Ishikawa (cell line): ENCODE results near the gene BTNL9.

Experiments
- EP300 ChIP-seq: IDR thresholded peaks from 2 replicates; pipeline ENCODE4 v1.6.1; 2012; ENCODE audit warnings: borderline replicate concordance
- TF ChIP-seq, protein P1 (sequence below): IDR thresholded peaks from 2 replicates; pipeline ENCODE4 v1.6.1; 2012

DNA sequence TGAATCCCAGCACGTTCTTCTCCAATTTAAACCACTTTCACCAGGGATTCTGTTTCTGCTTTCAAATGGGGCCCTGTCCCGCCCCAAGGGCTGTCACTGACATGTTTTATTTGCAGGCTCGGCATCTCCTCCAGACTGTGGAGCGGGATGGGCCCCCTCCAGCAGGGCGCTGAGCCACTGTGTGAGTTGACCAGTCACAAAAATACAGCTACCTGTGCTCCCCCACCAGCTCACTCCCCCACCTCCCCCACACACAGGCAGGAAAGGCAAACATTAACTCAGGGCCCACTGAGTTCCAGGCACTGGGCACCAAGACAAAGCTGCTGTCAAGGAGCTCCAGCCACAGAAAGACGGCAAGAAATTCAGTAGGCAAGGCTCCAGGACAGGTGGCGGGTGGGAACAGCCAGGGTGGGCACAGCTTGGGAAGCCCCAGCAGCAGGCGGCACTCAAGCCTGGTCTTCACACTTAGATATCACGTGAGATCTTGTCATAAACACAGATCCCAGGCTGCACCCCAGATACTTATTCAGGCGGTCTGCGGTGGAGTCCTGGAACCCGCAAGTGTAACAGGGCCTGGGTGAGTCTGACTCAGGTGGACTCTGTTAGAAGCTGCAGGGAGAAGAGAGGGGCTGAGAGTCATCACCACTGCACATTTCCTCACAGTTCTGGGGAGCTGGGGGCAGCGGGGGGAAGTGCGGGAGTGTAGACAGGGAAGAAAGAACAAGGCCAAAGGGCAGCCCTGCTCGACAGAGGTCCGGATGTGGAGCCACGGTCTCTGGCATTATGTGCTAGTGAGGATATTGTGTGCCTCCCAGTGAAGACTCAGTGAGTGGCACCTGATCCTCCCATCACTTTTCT is 46.2 kb downstream of the BTNL9 start:
- TF ChIP-seq EP300 = no peak
- TF ChIP-seq, protein P1, sequence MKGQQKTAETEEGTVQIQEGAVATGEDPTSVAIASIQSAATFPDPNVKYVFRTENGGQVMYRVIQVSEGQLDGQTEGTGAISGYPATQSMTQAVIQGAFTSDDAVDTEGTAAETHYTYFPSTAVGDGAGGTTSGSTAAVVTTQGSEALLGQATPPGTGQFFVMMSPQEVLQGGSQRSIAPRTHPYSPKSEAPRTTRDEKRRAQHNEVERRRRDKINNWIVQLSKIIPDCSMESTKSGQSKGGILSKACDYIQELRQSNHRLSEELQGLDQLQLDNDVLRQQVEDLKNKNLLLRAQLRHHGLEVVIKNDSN = no peak
